ENCODE measurements around the gene PRDM16. TPM values are rescaled to one million over a fixed set of nuclear protein-coding genes. Genes with fewer than 3 reads are reported as not detected.

Gene PRDM16
- polyA plus RNA-seq, 1 donor (not counting 4 experiments of a cell fraction or from before 2014, with no cell fraction given), result 0.05 TPM

GRCh38 chr1:3420218-3420951, 351.4 kb downstream of the PRDM16 start:
- no peak overlapping the region for H3K4me2 ChIP-seq (ENCODE audit: control insufficient read depth, extremely low read depth, insufficient read depth, low read depth, low read length)
- dilution Hi-C loops (cut with MboI; ENCODE audit: extremely low pct_ligation_motif_present, low sequenced_read_pairs), result loop anchor here (25.0 kb wide), 1 partner anchor 1008 kb away; the partner anchor contains the start of gene PEX10
- H3K4me1 ChIP-seq (ENCODE audit: control insufficient read depth, extremely low read depth, insufficient read depth, low read length), result peaks cover 2% of the 10 kb centered on the region
- H3K9me1 ChIP-seq (ENCODE audit: control insufficient read depth, extremely low read depth, insufficient read depth, low read length), result no peaks in the 10 kb centered on the region
- H3K27me3 ChIP-seq (ENCODE audit: control insufficient read depth, extremely low read depth, insufficient read depth, low read length), result peaks cover 16% of the 10 kb centered on the region
- TF ChIP-seq CTCF (optimal IDR thresholded peaks at IDR 0.05 in 1 of 3, IDR thresholded peaks at IDR 0.05 in 1 of 3, conservative IDR thresholded peaks at IDR 0.05 in 1 of 3; ENCODE audit: extremely low read depth in 1 of 3, insufficient read depth in 2 of 3, low read length in 3 of 3) (no peak), EZH2 (IDR thresholded peaks at IDR 0.05; ENCODE audit: low read length) (no peak)
- no peaks in the 10 kb centered on the region for H3K79me2 ChIP-seq (ENCODE audit: control insufficient read depth, insufficient read depth, low read length)
- no peak overlapping the region for H3K27ac ChIP-seq (ENCODE audit: control insufficient read depth, insufficient read depth, low read length)
- FAIRE-seq (no peak), DNase-seq (ENCODE audit: low read depth, low spot score) (no peak)
- peaks cover 4% of the 10 kb centered on the region for H3K9me3 ChIP-seq (ENCODE audit: control insufficient read depth, low read depth, low read length)
- no peaks in the 10 kb centered on the region for H3K36me3 ChIP-seq (ENCODE audit: control insufficient read depth in 2 of 2, extremely low read depth in 1 of 2, insufficient read depth in 2 of 2, low read length in 2 of 2)
- no peaks in the 10 kb centered on the region for H4K20me1 ChIP-seq (ENCODE audit: control insufficient read depth, extremely low read depth, insufficient read depth, low read length)
- H2AFZ ChIP-seq (ENCODE audit: control insufficient read depth, low read length), result no peak overlapping the region
- no peak overlapping the region for H3K4me3 ChIP-seq (ENCODE audit: control insufficient read depth in 2 of 3, extremely low read depth in 1 of 3, insufficient read depth in 2 of 3, low read depth in 1 of 3, low read length in 3 of 3)
- no peak overlapping the region for H3K9ac ChIP-seq (ENCODE audit: control insufficient read depth, extremely low read depth, insufficient read depth, low read length)

- Histone ChIP-seq H3K4me2 (ENCODE audit: control insufficient read depth, extremely low read depth, insufficient read depth, low read depth, low read length) (no peak overlapping the region), H3K4me3 (ENCODE audit: control insufficient read depth in 2 of 3, extremely low read depth in 1 of 3, insufficient read depth in 2 of 3, low read depth in 1 of 3, low read length in 3 of 3) (no peak overlapping the region), H3K36me3 (ENCODE audit: control insufficient read depth in 2 of 2, extremely low read depth in 1 of 2, insufficient read depth in 2 of 2, low read length in 2 of 2) (no peaks in the 10 kb centered on the region), H4K20me1 (ENCODE audit: control insufficient read depth, extremely low read depth, insufficient read depth, low read length) (no peaks in the 10 kb centered on the region), H3K27ac (ENCODE audit: control insufficient read depth, insufficient read depth, low read length) (no peak overlapping the region), H2AFZ (ENCODE audit: control insufficient read depth, low read length) (no peak overlapping the region), H3K9me3 (ENCODE audit: control insufficient read depth, low read depth, low read length) (no peaks in the 10 kb centered on the region), H3K9ac (ENCODE audit: control insufficient read depth, extremely low read depth, insufficient read depth, low read length) (no peak overlapping the region), H3K27me3 (ENCODE audit: control insufficient read depth, extremely low read depth, insufficient read depth, low read length) (peaks cover 16% of the 10 kb centered on the region), H3K4me1 (ENCODE audit: control insufficient read depth, extremely low read depth, insufficient read depth, low read length) (peaks cover 2% of the 10 kb centered on the region), H3K79me2 (ENCODE audit: control insufficient read depth, insufficient read depth, low read length) (no peaks in the 10 kb centered on the region), H3K9me1 (ENCODE audit: control insufficient read depth, extremely low read depth, insufficient read depth, low read length) (no peaks in the 10 kb centered on the region)
- FAIRE-seq (no peak), DNase-seq (ENCODE audit: low read depth, low spot score) (no peak)
- dilution Hi-C loops (cut with MboI; ENCODE audit: extremely low pct_ligation_motif_present, low sequenced_read_pairs), result loop anchor here (25.0 kb wide), 1 partner anchor 1010 kb away; the partner anchor contains the start of gene PEX10
- TF ChIP-seq CTCF (optimal IDR thresholded peaks at IDR 0.05 in 1 of 3, IDR thresholded peaks at IDR 0.05 in 1 of 3, conservative IDR thresholded peaks at IDR 0.05 in 1 of 3; ENCODE audit: extremely low read depth in 1 of 3, insufficient read depth in 2 of 3, low read length in 3 of 3), result no peak
- no peak for TF ChIP-seq EZH2 (IDR thresholded peaks at IDR 0.05; ENCODE audit: low read length)
These were observed 353.6 kb downstream of the PRDM16 start for GRCh38 chr1:3422638-3423037.
